Stimulated activated CD4-positive, alpha-beta T cell treated with anti-CD3 and anti-CD28 coated beads, Interleukin-12 subunit alpha, Interleukin-12 subunit beta, amount 100 ng/mL, for 24 hours (primary cell): ENCODE results near the gene LBX2.
"Not testable (repeated sequence)": the region's sequence is repeated elsewhere in the genome, so short reads cannot be mapped to it uniquely, and the experiment has no call there.

Source experiments
- DNase-seq, 2 experiments: peaks; one replicate each; pipeline ENCODE4 v3.0.0-alpha.2; 2020; ENCODE audit warnings: low read depth in 2 of 2

Gene LBX2

GRCh38 chr2:74482801-74483674 lies 16.4 kb downstream of the LBX2 start, which contains the start of the genes CCDC142 and TTC31:
Gene CCDC142 (minus strand): TSS chr2:74482998. CDS start chr2:74482837, 161 bp downstream.
Gene TTC31 (plus strand): TSS chr2:74483081. CDS start chr2:74483096, 15 bp downstream.
- DNase-seq = peak; percentile 85 to 93

GRCh38 chr2:74481961-74482800 lies 17.2 kb downstream of the LBX2 start:
- no peak for DNase-seq

- no peak for DNase-seq
These were observed 18.0 kb downstream of the LBX2 start for GRCh38 chr2:74481431-74481830.

GRCh38 chr2:74474899-74475298 lies 24.5 kb downstream of the LBX2 start:
- DNase-seq = no peak

- no peak for DNase-seq
These were observed 24.9 kb downstream of the LBX2 start for GRCh38 chr2:74474481-74474880.

- no peak for DNase-seq
These were observed 26.5 kb downstream of the LBX2 start for GRCh38 chr2:74472945-74473258.

- peak; percentile 91 to 96 for DNase-seq
These were observed 27.1 kb downstream of the LBX2 start, which contains the start of gene MRPL53 for GRCh38 chr2:74472086-74472944. Gene MRPL53 (minus strand): TSS chr2:74472680. CDS start chr2:74472660, 20 bp downstream.

- no peak for DNase-seq
These were observed 27.9 kb downstream of the LBX2 start for GRCh38 chr2:74471332-74472065.

GRCh38 chr2:74470742-74471141 lies 28.7 kb downstream of the LBX2 start:
- DNase-seq = not testable (repeated sequence)

- DNase-seq = no peak
These were observed 35.0 kb downstream of the LBX2 start for GRCh38 chr2:74464406-74464805.

- DNase-seq = no peak
These were observed 36.7 kb downstream of the LBX2 start for GRCh38 chr2:74462786-74463105.

- no peak for DNase-seq
These were observed 37.2 kb downstream of the LBX2 start for GRCh38 chr2:74462054-74462785.

GRCh38 chr2:74461187-74462053 lies 38.0 kb downstream of the LBX2 start:
- DNase-seq = no peak

GRCh38 chr2:74460187-74460586 lies 39.2 kb downstream of the LBX2 start:
- not testable (repeated sequence) for DNase-seq

GRCh38 chr2:74459503-74460118 lies 39.8 kb downstream of the LBX2 start:
- DNase-seq = not testable (repeated sequence)

- no peak for DNase-seq
These were observed 40.5 kb downstream of the LBX2 start for GRCh38 chr2:74458938-74459363.

- DNase-seq = peak; percentile 98 to 99
These were observed 41.1 kb downstream of the LBX2 start, which contains the start of gene WBP1 for GRCh38 chr2:74458132-74458937. Gene WBP1 (plus strand): TSS chr2:74458438. CDS start chr2:74458603, 165 bp downstream.
